ENCODE measurements around the gene BAG3.

The BAG3 gene

DNA sequence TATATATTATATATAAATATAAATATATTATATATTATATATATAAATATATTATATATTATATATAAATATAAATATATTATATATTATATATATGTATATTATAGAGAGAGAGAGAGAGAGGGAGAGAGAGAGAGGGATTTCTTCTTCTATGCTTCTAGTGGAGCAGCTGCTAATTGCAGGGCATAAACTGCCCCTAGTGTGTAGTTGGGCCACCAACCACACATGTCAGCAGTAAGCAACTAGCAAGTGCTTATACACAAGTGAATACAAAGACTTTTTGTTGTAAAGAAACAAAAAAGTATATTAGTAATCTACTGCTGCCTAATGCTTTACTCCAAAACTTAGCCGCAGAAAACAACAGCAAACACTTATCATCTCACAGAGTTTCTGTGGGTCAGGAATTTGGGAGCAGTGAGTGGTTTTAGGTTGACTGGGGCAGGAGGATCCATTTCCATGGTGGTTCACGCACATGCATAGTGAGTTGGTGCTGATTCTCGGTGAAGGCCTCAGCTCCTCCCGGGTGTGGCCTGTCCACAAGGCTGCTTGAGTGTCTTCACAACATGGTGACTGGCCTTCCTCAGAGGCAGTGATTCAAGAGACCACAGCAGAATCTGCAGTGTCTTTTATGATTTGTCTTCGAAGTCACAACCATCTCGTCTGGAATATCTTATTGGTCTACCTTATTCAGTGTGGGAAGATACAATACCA lies 25.5 kb upstream of the BAG3 start:
- H3K27ac ChIP-seq = no peak overlapping the region
- TF ChIP-seq, protein P1, sequence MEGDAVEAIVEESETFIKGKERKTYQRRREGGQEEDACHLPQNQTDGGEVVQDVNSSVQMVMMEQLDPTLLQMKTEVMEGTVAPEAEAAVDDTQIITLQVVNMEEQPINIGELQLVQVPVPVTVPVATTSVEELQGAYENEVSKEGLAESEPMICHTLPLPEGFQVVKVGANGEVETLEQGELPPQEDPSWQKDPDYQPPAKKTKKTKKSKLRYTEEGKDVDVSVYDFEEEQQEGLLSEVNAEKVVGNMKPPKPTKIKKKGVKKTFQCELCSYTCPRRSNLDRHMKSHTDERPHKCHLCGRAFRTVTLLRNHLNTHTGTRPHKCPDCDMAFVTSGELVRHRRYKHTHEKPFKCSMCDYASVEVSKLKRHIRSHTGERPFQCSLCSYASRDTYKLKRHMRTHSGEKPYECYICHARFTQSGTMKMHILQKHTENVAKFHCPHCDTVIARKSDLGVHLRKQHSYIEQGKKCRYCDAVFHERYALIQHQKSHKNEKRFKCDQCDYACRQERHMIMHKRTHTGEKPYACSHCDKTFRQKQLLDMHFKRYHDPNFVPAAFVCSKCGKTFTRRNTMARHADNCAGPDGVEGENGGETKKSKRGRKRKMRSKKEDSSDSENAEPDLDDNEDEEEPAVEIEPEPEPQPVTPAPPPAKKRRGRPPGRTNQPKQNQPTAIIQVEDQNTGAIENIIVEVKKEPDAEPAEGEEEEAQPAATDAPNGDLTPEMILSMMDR (conservative IDR thresholded peaks at IDR 0.05) = no peak

DNA sequence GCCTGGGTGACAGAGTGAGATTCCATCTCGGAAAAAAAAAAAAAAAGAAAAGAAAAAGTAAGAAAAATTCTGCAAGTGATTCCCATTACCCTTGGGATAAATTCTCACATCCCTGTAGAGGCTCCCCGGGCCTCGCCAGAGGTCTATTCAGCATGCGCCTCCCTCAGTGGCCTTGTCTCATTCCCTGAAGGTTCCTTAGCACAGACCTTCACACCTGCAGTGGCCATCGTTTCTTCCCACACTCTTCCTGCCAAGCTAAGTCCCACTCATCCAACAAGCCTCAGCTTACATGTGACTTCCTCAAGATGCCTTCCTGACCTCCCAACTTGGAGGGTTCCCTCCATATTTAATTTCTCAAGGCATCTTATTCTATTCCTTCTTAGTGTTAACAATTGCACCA lies 20.9 kb upstream of the BAG3 start:
- H3K27ac ChIP-seq = no peak overlapping the region
- TF ChIP-seq, protein P1 (conservative IDR thresholded peaks at IDR 0.05) = no peak

DNA sequence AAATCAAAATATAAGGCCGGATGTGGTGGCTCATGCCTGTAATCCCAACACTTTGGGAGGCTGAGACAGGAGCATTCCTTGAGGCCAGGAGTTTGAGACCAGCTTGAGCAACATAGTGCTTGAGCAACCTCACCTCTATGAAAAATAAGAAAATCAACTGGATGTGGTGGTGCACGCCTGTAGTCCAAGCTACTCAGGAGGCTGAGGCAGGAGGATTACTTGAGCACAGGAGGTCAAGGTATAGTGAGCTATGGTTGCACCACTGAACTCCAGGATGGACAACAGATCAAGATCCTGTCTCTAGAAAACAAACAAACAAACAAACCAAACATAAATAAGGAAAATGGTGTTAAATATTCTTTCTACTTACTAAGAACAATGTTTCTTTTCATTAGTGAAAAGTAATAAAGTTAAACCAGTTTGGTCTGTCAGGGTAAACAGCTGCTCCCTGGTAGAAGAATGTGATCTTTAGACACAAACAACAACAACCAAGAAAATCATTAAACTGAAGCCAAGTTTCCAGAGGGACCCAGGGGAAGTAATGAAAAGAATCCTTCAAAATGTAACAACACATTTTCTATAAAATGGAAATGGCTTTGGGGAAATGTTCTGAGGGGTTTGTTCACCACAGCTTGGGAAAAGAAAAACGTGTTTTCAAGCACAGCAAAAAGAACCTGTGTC lies 17.5 kb upstream of the BAG3 start:
- no peak overlapping the region for H3K27ac ChIP-seq
- TF ChIP-seq, protein P1 (conservative IDR thresholded peaks at IDR 0.05) = no peak

DNA sequence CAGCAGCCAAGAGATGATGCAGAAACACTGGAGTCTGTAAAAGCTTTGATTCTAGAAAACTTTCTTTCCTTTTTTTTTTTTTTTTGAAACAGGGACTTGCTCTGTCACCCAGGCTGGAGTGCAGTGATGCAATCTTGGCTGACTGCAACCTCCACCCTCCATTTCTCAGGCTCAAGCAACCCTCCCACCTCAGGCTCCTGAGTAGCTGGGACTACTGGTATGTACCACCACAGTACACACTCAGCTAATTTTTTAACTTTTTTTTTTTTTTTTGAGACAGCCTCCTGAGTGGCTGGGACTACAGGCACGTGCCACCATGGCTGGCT lies 17.0 kb upstream of the BAG3 start:
- TF ChIP-seq, protein P1 (conservative IDR thresholded peaks at IDR 0.05) = no peak
- no peak overlapping the region for H3K27ac ChIP-seq

DNA sequence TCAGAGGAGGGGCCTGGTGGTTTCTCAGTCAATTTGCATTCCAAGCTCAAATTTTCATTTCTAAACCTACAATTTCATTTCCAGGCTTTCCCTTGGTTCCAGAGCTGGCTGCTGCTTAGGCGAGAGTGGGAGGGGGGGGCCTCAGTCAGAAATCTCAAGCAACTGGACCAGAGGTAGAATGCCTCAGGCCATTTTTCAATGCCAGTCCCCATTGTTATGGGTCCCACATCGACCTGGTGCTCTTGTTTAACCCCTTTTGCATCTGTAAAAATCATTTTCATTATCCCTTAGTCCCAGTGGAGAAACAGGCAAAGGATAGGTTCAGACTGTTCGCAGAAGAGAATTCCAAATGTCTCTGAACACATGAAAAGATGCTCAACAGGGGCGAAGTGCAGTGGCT lies 13.5 kb upstream of the BAG3 start:
- TF ChIP-seq, protein P1 (conservative IDR thresholded peaks at IDR 0.05) = no peak
- H3K27ac ChIP-seq = no peak overlapping the region

DNA sequence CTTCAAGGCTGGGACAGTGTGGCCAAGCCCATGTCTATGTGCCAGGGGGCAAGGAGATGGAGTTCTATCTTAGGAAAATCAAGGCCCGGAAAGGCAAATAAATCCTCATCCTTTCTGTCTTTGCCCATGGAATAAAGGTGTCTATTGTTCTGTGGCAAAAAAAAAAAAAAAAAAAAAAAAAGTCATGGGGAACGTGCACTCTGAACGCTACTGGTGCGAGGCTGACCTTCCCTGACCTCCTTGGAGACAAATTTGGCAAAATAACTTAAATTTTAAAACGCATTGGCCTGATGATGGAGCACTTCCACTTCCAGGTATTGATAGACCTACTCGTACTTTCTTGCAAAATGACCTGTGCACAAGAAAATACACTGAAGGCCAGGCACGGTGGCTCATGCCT lies 12.2 kb upstream of the BAG3 start:
- TF ChIP-seq, protein P1 (conservative IDR thresholded peaks at IDR 0.05) = no peak
- no peak overlapping the region for H3K27ac ChIP-seq

DNA sequence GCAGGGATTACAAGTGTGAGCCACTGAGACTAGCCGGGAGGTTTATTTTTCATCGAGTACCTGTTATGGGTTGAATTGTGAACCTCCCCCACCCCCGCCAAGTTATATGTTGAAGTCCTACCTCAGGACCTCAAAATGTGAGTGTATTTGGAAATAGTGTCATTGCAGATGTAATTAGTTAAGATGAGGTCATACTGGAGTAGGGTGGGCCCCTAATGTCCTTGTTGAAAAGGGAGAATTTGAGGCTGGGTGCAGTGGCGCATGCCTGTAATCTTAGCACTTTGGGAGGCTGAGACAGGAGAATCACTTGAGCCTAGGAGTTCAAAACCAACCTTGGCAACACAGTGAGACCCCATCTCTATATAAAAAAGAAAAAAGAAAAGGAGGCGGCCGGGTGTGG lies 10.8 kb upstream of the BAG3 start:
- no peak overlapping the region for H3K27ac ChIP-seq
- TF ChIP-seq, protein P1 (conservative IDR thresholded peaks at IDR 0.05) = no peak
